Thymus (tissue), 11 donors: ENCODE results near the gene IGFLR1. TPM values are rescaled to one million over a fixed set of nuclear protein-coding genes. Genes with fewer than 3 reads are reported as not detected.

ENCODE experiments used
- DNase-seq, 9 donors: peaks; one replicate each; pipeline ENCODE4 v3.0.0-alpha.2; 2013; ENCODE audit warnings: low spot score in 9 of 9, low read depth in 6 of 9, missing footprints in 1 of 9
- H3K27ac ChIP-seq, 2 donors: one replicate each; pipeline ENCODE4 v1.5.1; 2013; ENCODE audit warnings: control low read depth in 1 of 2, low read depth in 1 of 2, low read length in 1 of 2, mild to moderate bottlenecking in 1 of 2, moderate library complexity in 1 of 2
- H3K27me3 ChIP-seq, 2 donors: one replicate each; pipeline ENCODE4 v1.5.1; 2013; ENCODE audit warnings: low read length in 1 of 2; ENCODE audit not compliant: control insufficient read depth in 2 of 2, insufficient read depth in 1 of 2
- H3K36me3 ChIP-seq, 2 donors: one replicate each; pipeline ENCODE4 v1.5.1; 2013; ENCODE audit warnings: low read length in 1 of 2, mild to moderate bottlenecking in 1 of 2, moderate library complexity in 1 of 2; ENCODE audit not compliant: control insufficient read depth in 2 of 2, insufficient read depth in 2 of 2
- H3K4me1 ChIP-seq, 2 donors: one replicate each; pipeline ENCODE4 v1.5.1; 2013; ENCODE audit warnings: low read length in 2 of 2; ENCODE audit not compliant: control insufficient read depth in 2 of 2, insufficient read depth in 2 of 2
- H3K4me3 ChIP-seq, 2 donors: one replicate each; pipeline ENCODE4 v1.5.1; 2013; ENCODE audit warnings: low read length in 2 of 2, control low read depth in 1 of 2, mild to moderate bottlenecking in 1 of 2
- H3K9me3 ChIP-seq, 2 donors: one replicate each; pipeline ENCODE4 v1.5.1; 2013; ENCODE audit warnings: low read length in 1 of 2, mild to moderate bottlenecking in 1 of 2; ENCODE audit not compliant: control insufficient read depth in 2 of 2, insufficient read depth in 1 of 2
- WGBS: extraction: QIAGEN DNeasy Blood & Tissue Kit; methylation state at CpG from one replicate; pipeline ENCODE4 v1.1.7; 2013; 5-methylcytosine and 5-hydroxymethylcytosine counted together
- polyA plus RNA-seq: library from polyadenylated mRNA; stranded (reverse); fragments of 200-250 nt; gene quantifications from one replicate; pipeline ENCODE4 v1.2.3, GENCODE V29; 2013
- total RNA-seq: library from RNA; stranded (reverse); fragments of 120-200 nt; gene quantifications from one replicate; pipeline ENCODE4 v1.2.4, GENCODE V29; 2013
- donor health status: healthy.

The IGFLR1 gene
- total and polyA plus RNA-seq, 2 donors: 12.2 to 67.8 TPM

DNA sequence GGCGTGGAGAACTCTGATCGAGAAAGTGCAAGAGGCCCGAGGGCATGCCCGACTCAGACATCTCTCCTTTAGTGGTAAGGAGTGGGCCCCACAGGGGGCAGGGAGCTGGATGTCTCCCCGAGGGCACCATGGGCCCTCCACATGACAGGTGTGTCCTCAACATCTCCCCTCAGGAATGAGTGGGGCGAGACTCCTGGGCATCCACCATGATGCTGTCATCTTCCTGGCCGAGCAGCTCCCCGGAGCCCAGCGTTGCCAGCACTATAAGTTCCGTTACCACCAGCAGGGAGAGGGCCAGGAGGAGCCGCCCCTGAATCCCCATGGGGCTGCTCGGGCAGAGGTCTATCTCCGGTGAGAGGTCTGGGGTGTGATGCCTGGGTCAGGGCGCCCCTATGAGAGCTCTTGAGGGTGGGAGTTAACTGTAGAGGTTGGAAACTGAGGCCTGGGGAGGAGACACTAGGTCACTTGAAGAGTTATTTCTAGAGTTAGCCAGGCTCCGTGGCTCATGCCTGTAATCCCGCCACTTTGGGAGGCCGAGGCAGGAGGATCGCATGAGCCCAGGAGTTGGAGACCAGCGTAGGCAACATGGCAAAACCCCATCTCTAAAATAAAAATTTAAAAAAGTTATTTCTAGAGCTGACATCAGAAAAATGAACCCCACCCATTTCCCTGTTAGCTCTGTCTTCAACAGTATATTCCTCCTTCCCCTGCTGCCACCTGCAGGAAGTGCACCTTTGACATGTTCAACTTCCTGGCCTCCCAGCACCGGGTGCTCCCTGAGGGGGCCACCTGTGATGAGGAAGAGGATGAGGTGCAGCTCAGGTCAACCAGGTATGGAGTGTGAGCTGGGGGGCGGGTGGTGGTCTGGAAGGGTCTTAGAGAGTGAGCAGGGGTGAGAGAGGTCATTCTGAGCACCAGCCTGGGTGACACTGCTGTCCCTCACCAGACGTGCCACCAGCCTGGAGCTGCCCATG, 5.1 kb downstream of the IGFLR1 start:
- Histone ChIP-seq H3K27me3 (no peaks in the 10 kb centered on the region), H3K4me3 (no peak overlapping the region), H3K9me3 (no peaks in the 10 kb centered on the region), H3K36me3 (peaks cover 54 to 60% of the 10 kb centered on the region in 2 donors), H3K4me1 (peaks cover 10 to 28% of the 10 kb centered on the region in 2 donors), H3K27ac (no peak overlapping the region)
- no peak for DNase-seq
- 89% methylated on average over 22 of the region's 22 CpGs for WGBS

DNA sequence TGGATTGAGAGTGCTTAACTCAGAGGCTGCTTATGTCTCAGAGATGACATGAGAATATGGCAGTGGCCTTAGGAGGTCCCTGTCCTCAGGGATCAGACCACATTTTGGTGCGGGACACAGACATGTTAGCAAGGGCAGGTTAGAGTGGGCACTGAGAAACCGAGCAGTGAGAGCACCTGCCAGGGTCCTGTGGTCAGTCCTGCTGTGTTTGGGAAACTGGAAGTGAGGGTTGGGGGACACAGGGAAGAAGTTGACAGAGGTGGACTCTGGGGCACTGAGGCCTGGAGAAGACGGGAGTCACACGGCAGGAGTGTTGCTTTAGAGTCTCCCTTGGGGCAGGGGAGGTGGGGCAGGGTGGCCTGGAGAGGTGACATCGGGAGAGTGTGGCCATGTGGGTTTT, 7.4 kb downstream of the IGFLR1 start:
- no peak for DNase-seq
- Histone ChIP-seq H3K4me3 (no peak overlapping the region), H3K9me3 (no peaks in the 10 kb centered on the region), H3K27ac (no peak overlapping the region), H3K27me3 (no peaks in the 10 kb centered on the region), H3K36me3 (peaks cover 77 to 83% of the 10 kb centered on the region in 2 donors), H3K4me1 (peaks cover 1 to 9% of the 10 kb centered on the region in 2 donors)
- 94% methylated on average over 5 of the region's 5 CpGs for WGBS

DNA sequence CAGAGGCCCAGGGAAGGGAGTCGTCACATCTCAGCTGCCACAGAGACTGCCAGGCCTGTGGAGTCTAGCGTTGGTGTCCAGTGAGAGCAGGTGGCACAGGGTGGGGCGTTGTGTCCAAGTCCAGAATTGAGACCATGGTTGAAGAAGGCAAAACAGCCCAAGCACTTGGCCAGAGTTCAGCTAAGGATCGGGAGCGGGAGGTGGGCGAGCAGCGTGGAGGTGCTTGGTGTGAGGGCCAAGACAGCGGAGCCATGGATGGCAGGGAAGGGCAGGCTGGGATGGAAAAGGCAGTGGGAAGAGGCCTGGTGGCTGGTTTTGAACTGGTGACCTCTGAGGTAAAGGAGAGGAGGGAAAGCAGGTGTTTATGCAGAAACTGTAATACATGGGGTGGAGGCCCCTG, 8.0 kb downstream of the IGFLR1 start:
- whole genome bisulfite sequencing: 98% methylated on average over 8 of the region's 8 CpGs
- DNase-seq: no peak
- no peak overlapping the region for H3K27ac ChIP-seq
- no peaks in the 10 kb centered on the region for H3K9me3 ChIP-seq
- H3K4me1 ChIP-seq: peaks cover 0 to 5% of the 10 kb centered on the region in 2 donors
- H3K36me3 ChIP-seq: peaks cover 81 to 89% of the 10 kb centered on the region in 2 donors
- H3K27me3 ChIP-seq: no peaks in the 10 kb centered on the region
- H3K4me3 ChIP-seq: no peak overlapping the region

DNA sequence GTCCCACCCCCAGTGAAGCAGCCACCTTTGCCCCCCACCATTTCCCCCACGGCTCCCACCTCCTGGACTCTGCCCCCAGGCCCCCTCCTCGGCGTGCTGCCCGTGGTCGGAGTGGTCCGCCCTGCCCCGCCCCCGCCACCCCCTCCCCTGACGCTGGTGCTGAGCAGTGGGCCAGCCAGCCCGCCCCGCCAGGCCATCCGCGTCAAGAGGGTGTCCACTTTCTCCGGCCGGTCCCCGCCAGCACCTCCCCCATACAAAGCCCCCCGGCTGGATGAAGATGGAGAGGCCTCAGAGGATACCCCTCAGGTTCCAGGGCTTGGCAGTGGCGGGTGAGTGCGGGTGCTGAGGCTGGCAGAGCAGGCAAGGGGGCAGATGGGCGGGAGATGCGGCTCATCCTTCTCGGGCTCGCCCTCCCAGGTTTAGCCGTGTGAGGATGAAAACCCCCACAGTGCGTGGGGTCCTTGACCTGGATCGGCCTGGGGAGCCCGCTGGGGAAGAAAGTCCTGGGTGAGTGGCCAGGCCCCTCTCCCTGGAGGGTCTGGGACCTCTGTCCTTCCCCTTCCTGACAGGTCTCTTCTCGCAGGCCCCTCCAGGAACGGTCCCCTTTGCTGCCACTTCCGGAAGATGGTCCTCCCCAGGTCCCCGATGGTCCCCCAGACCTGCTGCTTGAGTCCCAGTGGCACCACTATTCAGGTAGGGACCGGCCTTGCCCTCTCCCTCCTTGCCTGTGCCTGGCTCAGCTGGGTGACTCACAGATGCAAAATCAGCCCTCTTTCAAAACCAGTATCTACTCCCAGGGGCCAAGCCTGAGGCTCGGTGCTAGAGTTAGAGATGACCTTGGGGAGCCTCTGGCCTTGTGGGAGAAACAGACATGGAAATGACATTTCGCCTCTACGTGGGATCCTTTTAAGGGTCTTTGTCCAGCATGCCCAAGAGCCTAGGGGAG, 8.8 kb downstream of the IGFLR1 start:
- Histone ChIP-seq H3K36me3 (peaks cover 81 to 91% of the 10 kb centered on the region in 2 donors), H3K4me3 (no peak overlapping the region), H3K4me1 (peaks cover 0 to 5% of the 10 kb centered on the region in 2 donors), H3K27ac (no peak overlapping the region), H3K9me3 (no peaks in the 10 kb centered on the region), H3K27me3 (no peaks in the 10 kb centered on the region)
- no peak for DNase-seq
- 98% methylated on average over 35 of the region's 35 CpGs for WGBS

DNA sequence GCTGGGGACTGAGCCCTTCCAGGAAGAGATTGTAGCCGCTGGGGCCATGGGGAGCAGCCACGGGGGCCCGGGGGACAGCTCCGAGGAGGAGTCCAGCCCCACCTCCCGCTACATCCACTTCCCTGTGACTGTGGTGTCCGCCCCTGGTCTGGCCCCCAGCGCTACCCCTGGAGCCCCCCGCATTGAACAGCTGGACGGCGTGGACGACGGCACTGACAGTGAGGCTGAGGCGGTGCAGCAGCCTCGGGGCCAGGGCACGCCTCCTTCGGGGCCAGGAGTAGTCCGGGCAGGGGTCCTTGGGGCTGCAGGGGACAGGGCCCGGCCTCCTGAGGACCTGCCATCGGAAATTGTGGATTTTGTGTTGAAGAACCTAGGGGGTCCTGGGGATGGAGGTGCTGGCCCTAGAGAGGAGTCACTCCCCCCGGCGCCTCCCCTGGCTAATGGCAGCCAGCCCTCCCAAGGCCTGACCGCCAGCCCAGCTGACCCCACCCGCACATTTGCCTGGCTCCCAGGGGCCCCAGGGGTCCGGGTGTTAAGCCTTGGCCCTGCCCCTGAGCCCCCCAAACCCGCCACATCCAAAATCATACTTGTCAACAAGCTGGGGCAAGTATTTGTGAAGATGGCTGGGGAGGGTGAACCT, 9.6 kb downstream of the IGFLR1 start:
- 98% methylated on average over 25 of the region's 25 CpGs for WGBS
- DNase-seq: no peak
- Histone ChIP-seq H3K9me3 (no peaks in the 10 kb centered on the region), H3K27ac (no peak overlapping the region), H3K4me3 (no peak overlapping the region), H3K27me3 (no peaks in the 10 kb centered on the region), H3K36me3 (peaks cover 79 to 91% of the 10 kb centered on the region in 2 donors), H3K4me1 (peaks cover 0 to 5% of the 10 kb centered on the region in 2 donors)

DNA sequence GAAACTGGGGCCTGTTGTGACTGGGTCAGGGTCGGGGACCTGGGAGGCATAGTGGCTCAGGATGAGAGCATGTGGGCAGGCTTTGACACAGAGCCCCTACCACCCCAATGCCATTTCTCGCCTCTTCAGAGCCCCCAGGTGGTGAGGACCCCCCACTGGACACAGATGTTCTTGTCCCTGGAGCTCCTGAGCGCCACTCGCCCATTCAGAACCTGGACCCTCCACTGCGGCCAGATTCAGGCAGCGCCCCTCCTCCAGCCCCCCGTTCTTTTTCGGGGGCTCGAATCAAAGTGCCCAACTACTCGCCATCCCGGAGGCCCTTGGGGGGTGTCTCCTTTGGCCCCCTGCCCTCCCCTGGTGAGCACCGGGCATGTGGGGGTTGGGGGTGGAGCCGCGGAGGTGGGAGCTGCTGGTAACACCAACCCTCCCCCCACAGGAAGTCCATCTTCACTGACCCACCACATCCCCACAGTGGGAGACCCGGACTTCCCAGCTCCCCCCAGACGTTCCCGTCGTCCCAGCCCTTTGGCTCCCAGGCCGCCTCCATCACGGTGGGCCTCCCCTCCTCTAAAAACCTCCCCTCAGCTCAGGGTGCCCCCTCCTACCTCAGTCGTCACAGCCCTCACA, 10.4 kb downstream of the IGFLR1 start:
- no peaks in the 10 kb centered on the region for H3K9me3 ChIP-seq
- H3K4me1 ChIP-seq: peaks cover 0 to under 1% of the 10 kb centered on the region in 2 donors
- DNase-seq: no peak
- no peak overlapping the region for H3K4me3 ChIP-seq
- H3K27me3 ChIP-seq: no peaks in the 10 kb centered on the region
- 98% methylated on average over 21 of the region's 21 CpGs for WGBS
- no peak overlapping the region for H3K27ac ChIP-seq
- peaks cover 80 to 96% of the 10 kb centered on the region in 2 donors for H3K36me3 ChIP-seq

DNA sequence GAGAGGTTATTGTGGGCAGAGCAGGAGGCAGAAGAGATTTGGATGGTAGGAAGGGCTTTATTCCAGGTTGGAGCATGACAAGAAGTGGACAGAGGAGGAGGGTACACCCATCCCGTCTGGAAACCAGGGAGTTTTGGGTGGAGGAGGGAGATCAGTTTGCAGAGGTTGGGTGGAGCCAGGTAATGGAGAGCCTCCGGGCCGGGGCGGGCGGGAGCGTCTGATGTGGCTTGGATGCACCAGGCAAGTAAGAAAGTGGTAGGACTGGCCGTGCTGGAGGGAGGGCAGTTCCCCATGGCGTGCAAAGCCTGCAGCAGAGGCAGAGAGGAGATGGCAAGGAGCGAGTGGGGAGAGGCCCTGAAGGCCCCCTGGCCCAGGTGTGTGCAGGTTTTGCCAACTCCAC, 10.9 kb downstream of the IGFLR1 start:
- Histone ChIP-seq H3K4me1 (no peaks in the 10 kb centered on the region), H3K9me3 (no peaks in the 10 kb centered on the region), H3K27ac (no peak overlapping the region), H3K27me3 (no peaks in the 10 kb centered on the region), H3K36me3 (peaks cover 79 to 96% of the 10 kb centered on the region in 2 donors), H3K4me3 (no peak overlapping the region)
- 94% methylated on average over 9 of the region's 9 CpGs for WGBS
- DNase-seq: no peak

DNA sequence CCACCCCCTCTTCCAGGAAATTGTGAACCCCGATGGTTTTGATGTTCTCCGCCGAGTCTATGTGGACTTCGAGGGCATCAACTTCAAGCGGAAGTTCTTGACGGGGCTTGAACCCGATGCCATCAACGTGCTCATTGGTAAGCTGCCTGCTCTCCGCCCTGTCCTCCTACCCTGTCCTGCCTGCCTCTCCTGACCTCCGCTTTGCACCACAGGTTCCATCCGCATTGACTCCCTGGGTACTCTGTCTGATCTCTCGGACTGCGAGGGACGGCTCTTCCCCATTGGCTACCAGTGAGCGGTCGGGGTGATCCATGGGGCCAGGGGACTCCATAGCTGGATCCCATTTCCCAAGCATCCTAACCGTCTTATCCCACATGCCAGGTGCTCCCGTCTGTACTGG, 11.9 kb downstream of the IGFLR1 start:
- Histone ChIP-seq H3K4me1 (no peaks in the 10 kb centered on the region), H3K4me3 (no peak overlapping the region), H3K27ac (no peak overlapping the region), H3K9me3 (no peaks in the 10 kb centered on the region), H3K36me3 (peaks cover 87 to 100% of the 10 kb centered on the region in 2 donors), H3K27me3 (no peaks in the 10 kb centered on the region)
- WGBS: 98% methylated on average over 18 of the region's 18 CpGs
- DNase-seq: no peak
